Loucy (cell line): ENCODE measurements around the gene AGAP1.

Source experiments
- EZH2phosphoT487 ChIP-seq: fragments of 200-600 bp; IDR thresholded peaks from 2 replicates; pipeline ENCODE4 v1.6.1; 2018; ENCODE audit warnings: antibody characterized with exemption, mild to moderate bottlenecking, moderate library complexity, borderline replicate concordance
- TF ChIP-seq, protein P1 (sequence below): fragments of 200-600 bp; sonication (generic); conservative IDR thresholded peaks from 2 replicates; pipeline ENCODE4 v1.5.1; 2014; ENCODE audit warnings: mild to moderate bottlenecking, antibody characterized with exemption, low read length

DNA sequence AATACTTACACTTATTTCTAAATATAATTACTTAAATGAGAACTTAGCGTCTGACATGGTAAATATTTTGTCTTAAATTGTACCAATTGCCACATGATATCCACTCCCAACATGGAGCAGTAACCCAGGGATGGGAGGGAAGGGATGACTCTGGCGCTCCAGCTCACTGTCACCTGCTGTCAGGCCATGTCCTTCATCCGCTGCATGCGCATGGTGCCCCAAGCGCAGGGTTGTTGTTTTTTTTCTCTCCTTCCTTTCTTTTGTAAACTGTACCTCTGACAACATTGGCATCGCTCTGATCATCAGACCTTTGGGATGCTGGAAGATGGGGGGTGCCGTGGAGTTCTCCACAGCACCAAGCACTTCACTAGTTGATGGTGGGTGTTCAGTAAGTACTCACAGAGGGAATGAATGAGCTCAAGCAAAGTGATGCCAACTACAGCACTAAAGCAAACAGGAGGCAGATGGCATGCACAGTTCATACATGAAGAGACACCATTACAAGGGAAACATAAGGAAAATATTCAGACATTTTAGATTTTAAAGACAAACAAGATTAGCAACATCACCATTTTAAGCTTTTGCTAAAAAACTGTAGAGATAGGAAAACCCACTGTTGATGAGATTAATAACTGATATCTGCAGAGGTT is 426.5 kb downstream of the AGAP1 start:
- TF ChIP-seq, protein P1, sequence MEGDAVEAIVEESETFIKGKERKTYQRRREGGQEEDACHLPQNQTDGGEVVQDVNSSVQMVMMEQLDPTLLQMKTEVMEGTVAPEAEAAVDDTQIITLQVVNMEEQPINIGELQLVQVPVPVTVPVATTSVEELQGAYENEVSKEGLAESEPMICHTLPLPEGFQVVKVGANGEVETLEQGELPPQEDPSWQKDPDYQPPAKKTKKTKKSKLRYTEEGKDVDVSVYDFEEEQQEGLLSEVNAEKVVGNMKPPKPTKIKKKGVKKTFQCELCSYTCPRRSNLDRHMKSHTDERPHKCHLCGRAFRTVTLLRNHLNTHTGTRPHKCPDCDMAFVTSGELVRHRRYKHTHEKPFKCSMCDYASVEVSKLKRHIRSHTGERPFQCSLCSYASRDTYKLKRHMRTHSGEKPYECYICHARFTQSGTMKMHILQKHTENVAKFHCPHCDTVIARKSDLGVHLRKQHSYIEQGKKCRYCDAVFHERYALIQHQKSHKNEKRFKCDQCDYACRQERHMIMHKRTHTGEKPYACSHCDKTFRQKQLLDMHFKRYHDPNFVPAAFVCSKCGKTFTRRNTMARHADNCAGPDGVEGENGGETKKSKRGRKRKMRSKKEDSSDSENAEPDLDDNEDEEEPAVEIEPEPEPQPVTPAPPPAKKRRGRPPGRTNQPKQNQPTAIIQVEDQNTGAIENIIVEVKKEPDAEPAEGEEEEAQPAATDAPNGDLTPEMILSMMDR: no peak
- TF ChIP-seq EZH2phosphoT487: no peak
